ENCODE data around the gene SPOCD1.

SPOCD1 gene

DNA sequence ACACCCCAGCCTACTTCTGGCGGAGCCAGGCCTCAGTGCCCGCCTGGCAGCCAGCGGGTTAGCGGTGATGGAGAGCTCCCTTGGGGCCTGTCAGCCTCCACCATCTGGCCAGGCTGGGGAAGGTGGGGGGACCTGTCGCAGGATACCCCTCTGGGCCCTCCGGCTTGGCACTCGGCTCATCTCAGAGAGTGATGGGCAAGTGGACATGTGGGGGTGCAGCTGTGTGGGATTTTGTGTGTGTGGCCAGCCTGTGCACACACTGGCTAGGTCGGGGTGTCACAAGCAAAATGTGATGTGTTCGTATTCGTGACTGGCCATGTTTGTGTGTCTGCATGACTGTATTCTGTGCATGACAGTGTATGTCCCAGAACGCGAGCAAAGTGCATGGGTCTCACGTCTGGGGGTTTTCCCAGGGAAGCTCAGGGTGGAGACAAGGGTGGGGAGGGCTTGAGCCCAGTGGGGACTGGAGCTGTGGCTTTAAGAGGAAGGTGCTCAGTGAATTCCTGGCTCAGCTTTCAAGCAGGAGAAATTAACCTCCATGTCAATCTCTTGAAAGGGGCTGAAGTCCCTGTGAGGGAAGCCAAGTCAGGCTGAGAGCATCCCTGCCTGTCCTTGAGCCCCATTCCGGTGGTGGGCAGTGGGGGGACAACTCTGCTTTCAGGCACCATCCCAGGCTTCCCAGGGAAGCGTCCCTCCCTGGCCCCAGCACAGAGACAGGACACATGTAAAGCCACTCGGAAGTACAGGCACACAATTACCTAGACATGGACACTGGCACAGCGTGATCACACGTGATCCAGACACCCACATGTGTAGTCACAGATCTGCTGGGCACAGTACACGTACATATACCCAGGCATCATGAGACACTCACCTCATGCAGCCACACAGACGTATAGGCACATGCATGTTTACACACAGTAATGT, 30.5 kb downstream of the SPOCD1 start:
- TF ChIP-seq, protein P1, sequence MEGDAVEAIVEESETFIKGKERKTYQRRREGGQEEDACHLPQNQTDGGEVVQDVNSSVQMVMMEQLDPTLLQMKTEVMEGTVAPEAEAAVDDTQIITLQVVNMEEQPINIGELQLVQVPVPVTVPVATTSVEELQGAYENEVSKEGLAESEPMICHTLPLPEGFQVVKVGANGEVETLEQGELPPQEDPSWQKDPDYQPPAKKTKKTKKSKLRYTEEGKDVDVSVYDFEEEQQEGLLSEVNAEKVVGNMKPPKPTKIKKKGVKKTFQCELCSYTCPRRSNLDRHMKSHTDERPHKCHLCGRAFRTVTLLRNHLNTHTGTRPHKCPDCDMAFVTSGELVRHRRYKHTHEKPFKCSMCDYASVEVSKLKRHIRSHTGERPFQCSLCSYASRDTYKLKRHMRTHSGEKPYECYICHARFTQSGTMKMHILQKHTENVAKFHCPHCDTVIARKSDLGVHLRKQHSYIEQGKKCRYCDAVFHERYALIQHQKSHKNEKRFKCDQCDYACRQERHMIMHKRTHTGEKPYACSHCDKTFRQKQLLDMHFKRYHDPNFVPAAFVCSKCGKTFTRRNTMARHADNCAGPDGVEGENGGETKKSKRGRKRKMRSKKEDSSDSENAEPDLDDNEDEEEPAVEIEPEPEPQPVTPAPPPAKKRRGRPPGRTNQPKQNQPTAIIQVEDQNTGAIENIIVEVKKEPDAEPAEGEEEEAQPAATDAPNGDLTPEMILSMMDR (IDR thresholded peaks at IDR 0.05; ENCODE audit: low read length, missing control alignments): no peak
- H3K4me3 ChIP-seq (replicated peaks; ENCODE audit: low read depth, low read length): no peak overlapping the region
- DNase-seq (ENCODE audit: low read depth): no peak

DNA sequence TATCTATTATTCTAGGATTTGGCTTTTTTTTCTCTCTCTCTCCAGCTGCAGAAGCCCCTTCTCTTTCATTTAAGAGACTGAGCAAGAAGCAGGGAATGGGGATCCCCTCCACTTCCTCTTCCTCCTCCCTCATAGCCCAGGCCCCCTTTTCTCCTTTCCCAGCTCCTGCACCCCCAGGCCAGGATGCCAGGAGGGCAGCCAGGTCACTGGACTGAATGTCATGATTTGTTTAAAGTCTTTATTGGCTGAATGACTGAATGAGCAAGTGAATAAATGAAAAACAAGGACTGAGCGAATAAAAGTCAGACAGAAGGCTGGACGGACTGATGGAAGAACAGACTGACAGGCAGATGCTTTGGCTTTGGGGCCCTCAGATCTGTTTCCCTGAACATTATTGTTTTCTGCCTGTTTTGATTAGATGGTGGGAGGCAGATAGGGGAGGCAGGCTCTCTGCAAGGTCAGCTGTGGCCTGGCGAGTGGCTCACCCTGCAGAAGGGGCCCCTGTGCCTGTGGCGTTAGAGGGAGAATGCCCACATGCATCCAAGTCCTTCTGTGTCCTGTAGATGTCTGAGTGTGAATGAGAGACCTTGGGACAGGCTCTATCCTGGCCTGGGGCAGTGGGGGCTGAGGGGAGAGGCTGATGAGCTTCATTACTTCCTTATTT, 31.3 kb downstream of the SPOCD1 start:
- TF ChIP-seq, protein P1 (IDR thresholded peaks at IDR 0.05; ENCODE audit: low read length, missing control alignments): no peak
- no peak overlapping the region for H3K4me3 ChIP-seq (replicated peaks; ENCODE audit: low read depth, low read length)
- no peak for DNase-seq (ENCODE audit: low read depth)

DNA sequence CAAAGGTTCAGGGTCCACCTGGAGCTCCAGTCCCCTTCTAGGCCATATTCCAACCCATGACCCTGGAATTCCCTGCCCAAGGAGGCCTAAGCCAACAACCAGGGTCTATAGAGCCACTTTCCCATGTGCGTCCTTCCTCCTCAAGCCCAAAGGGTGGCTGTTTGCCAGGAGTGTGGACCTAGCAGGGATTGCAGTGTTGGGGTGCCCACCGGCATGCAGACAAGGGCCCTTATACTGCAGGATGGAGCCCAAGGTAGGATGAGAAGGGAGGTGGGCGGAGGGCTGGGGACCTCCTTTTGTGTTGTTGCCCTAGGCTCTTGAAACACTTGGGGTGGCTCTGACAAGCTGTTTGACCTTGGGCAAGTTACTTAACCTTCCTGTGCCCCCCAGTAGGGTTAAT, 32.0 kb downstream of the SPOCD1 start:
- H3K4me3 ChIP-seq (replicated peaks; ENCODE audit: low read depth, low read length): no peak overlapping the region
- DNase-seq (ENCODE audit: low read depth): no peak
- TF ChIP-seq, protein P1 (IDR thresholded peaks at IDR 0.05; ENCODE audit: low read length, missing control alignments): no peak

- TF ChIP-seq, protein P1 (IDR thresholded peaks at IDR 0.05; ENCODE audit: low read length, missing control alignments): no peak
- H3K4me3 ChIP-seq (replicated peaks; ENCODE audit: low read depth, low read length): no peak overlapping the region
- no peak for DNase-seq (ENCODE audit: low read depth)
These were observed 33.1 kb downstream of the SPOCD1 start for GRCh38 chr1:31782421-31783410.

GRCh38 chr1:31781756-31782371, 34.0 kb downstream of the SPOCD1 start:
- H3K4me3 ChIP-seq (replicated peaks; ENCODE audit: low read depth, low read length): no peak overlapping the region
- DNase-seq (ENCODE audit: low read depth): no peak
- TF ChIP-seq, protein P1 (IDR thresholded peaks at IDR 0.05; ENCODE audit: low read length, missing control alignments): no peak

DNA sequence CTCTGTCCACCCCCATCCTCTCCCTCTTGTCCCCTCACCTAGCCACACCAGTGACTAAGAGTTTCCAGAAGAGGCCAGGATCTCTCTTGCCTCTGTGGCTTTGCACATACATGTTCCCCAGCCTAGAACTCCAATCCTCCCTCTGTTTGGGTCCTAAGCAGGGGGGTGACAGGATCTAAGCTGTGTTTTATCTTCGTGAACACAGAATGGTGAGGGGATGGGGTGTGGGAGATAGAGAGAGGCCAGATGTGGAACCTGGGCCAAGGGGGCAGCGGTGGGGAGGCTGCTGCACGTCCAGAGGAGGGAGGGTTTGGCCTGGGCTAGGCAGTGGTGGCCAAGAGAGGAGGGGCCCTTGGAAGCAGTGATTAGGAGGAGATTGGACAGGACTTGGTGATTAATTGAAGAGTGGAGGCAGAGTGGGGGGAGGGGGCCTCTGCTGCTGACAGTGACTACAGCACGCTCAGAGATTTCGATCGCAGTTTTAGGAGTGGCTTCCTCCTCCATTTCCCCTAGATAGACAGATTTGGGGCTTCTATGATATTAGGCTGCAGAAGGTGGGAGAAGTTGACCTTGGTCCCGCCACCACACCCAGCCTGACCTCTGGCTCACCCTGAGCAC, 34.6 kb downstream of the SPOCD1 start:
- DNase-seq (ENCODE audit: low read depth): no peak
- TF ChIP-seq, protein P1 (IDR thresholded peaks at IDR 0.05; ENCODE audit: low read length, missing control alignments): no peak
- no peak overlapping the region for H3K4me3 ChIP-seq (replicated peaks; ENCODE audit: low read depth, low read length)
